ENCODE measurements around the gene ETFBKMT.

Gene ETFBKMT, protein sequence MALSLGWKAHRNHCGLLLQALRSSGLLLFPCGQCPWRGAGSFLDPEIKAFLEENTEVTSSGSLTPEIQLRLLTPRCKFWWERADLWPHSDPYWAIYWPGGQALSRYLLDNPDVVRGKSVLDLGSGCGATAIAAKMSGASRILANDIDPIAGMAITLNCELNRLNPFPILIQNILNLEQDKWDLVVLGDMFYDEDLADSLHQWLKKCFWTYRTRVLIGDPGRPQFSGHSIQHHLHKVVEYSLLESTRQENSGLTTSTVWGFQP

GRCh38 chr12:31659087-31659942, at the start of gene ETFBKMT:
Gene ETFBKMT (plus strand): TSS chr12:31659688. CDS start chr12:31661954, 2,266 bp downstream.
- no peaks in the 10 kb centered on the region for H3K9me3 ChIP-seq (ENCODE audit: control insufficient read depth in 2 of 2, low read length in 2 of 2)
- peak within 1 kb of the TSS; percentile 91 to 98 for H3K9ac ChIP-seq (ENCODE audit: low read length in 2 of 2)
- H3K36me3 ChIP-seq (ENCODE audit: control insufficient read depth in 2 of 2, insufficient read depth in 2 of 2, low read length in 2 of 2) = peaks cover 3% of the 10 kb centered on the region in 2 donors
- peak within 1 kb of the TSS; percentile 95 to 98 for H3K4me3 ChIP-seq (ENCODE audit: low read length in 2 of 2)
- H3K4me1 ChIP-seq (ENCODE audit: control insufficient read depth, insufficient read depth, low read length) = no peaks in the 10 kb centered on the region
- no peaks in the 10 kb centered on the region for H3K27me3 ChIP-seq (ENCODE audit: control insufficient read depth in 1 of 2, insufficient read depth in 2 of 2, low read length in 2 of 2)
- peak within 1 kb of the TSS; percentile 95 for H3K27ac ChIP-seq (ENCODE audit: low read length)

DNA sequence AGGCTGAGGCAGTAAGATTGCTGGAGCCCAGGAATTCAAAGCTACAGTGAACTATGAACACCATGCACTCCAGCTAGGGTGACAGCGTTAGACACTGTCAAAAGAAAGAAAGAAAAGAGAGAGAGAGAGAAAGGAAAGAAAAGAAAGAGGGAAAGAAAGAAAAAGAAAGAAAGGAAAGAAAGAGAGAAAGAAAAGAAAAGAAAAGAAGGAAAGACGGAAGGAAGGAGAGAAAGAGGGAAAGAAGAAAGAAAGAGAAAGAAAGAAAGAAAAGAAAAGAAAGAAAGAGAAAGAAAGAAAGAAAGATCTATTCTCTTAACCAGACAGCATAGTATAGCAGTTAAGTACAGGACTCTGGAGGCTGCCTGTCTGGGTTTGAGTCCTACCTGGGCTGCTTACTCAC, 46.7 kb upstream of the ETFBKMT start:
- Histone ChIP-seq H3K9me3 (ENCODE audit: control insufficient read depth in 2 of 2, low read length in 2 of 2) (peaks cover 0 to 2% of the 10 kb centered on the region in 2 donors), H3K4me3 (ENCODE audit: low read length in 2 of 2) (no peak overlapping the region), H3K4me1 (ENCODE audit: control insufficient read depth, insufficient read depth, low read length) (no peaks in the 10 kb centered on the region), H3K36me3 (ENCODE audit: control insufficient read depth in 2 of 2, insufficient read depth in 2 of 2, low read length in 2 of 2) (no peaks in the 10 kb centered on the region), H3K27ac (ENCODE audit: low read length) (no peak overlapping the region), H3K27me3 (ENCODE audit: control insufficient read depth in 1 of 2, insufficient read depth in 2 of 2, low read length in 2 of 2) (no peaks in the 10 kb centered on the region), H3K9ac (ENCODE audit: low read length in 2 of 2) (no peak overlapping the region)

- H3K27me3 ChIP-seq (ENCODE audit: control insufficient read depth in 1 of 2, insufficient read depth in 2 of 2, low read length in 2 of 2) = no peaks in the 10 kb centered on the region
- no peak overlapping the region for H3K27ac ChIP-seq (ENCODE audit: low read length)
- no peaks in the 10 kb centered on the region for H3K9me3 ChIP-seq (ENCODE audit: control insufficient read depth in 2 of 2, low read length in 2 of 2)
- H3K9ac ChIP-seq (ENCODE audit: low read length in 2 of 2) = no peak overlapping the region
- H3K4me3 ChIP-seq (ENCODE audit: low read length in 2 of 2) = no peak overlapping the region
- no peaks in the 10 kb centered on the region for H3K4me1 ChIP-seq (ENCODE audit: control insufficient read depth, insufficient read depth, low read length)
- no peaks in the 10 kb centered on the region for H3K36me3 ChIP-seq (ENCODE audit: control insufficient read depth in 2 of 2, insufficient read depth in 2 of 2, low read length in 2 of 2)
Measured at GRCh38 chr12:31618228-31619025, 41.1 kb upstream of the ETFBKMT start.

DNA sequence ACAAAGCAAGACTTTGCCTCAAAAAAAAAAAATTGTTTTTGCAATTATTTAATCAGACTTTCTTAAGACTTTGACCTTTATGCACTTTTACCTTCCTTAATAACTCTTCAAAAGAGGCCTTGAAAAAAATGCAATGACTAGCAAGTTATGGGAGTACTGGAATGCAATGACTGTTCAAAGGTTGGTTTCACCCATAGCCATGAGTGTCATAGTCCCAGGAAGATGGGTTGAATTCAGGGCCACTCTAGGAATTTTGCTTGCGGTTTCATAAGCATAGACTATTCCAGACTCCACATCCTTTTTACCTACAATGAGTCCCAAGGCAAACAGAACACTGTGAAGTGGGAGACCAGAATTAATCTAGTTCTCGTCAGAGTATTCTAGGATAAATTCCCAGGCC, 39.2 kb upstream of the ETFBKMT start:
- Histone ChIP-seq H3K4me3 (ENCODE audit: low read length in 2 of 2) (no peak overlapping the region), H3K27me3 (ENCODE audit: control insufficient read depth in 1 of 2, insufficient read depth in 2 of 2, low read length in 2 of 2) (no peaks in the 10 kb centered on the region), H3K9me3 (ENCODE audit: control insufficient read depth in 2 of 2, low read length in 2 of 2) (no peaks in the 10 kb centered on the region), H3K36me3 (ENCODE audit: control insufficient read depth in 2 of 2, insufficient read depth in 2 of 2, low read length in 2 of 2) (no peaks in the 10 kb centered on the region), H3K9ac (ENCODE audit: low read length in 2 of 2) (no peak overlapping the region), H3K27ac (ENCODE audit: low read length) (no peak overlapping the region), H3K4me1 (ENCODE audit: control insufficient read depth, insufficient read depth, low read length) (no peaks in the 10 kb centered on the region)

GRCh38 chr12:31622038-31622437, 37.5 kb upstream of the ETFBKMT start:
- no peaks in the 10 kb centered on the region for H3K4me1 ChIP-seq (ENCODE audit: control insufficient read depth, insufficient read depth, low read length)
- no peak overlapping the region for H3K4me3 ChIP-seq (ENCODE audit: low read length in 2 of 2)

GRCh38 chr12:31626270-31626995, 33.1 kb upstream of the ETFBKMT start:
- no peaks in the 10 kb centered on the region for H3K27me3 ChIP-seq (ENCODE audit: control insufficient read depth in 1 of 2, insufficient read depth in 2 of 2, low read length in 2 of 2)
- H3K4me3 ChIP-seq (ENCODE audit: low read length in 2 of 2) = no peak overlapping the region
- H3K36me3 ChIP-seq (ENCODE audit: control insufficient read depth in 2 of 2, insufficient read depth in 2 of 2, low read length in 2 of 2) = no peaks in the 10 kb centered on the region
- peaks cover 10% of the 10 kb centered on the region for H3K4me1 ChIP-seq (ENCODE audit: control insufficient read depth, insufficient read depth, low read length)
- no peak overlapping the region for H3K27ac ChIP-seq (ENCODE audit: low read length)
- H3K9ac ChIP-seq (ENCODE audit: low read length in 2 of 2) = no peak overlapping the region
- H3K9me3 ChIP-seq (ENCODE audit: control insufficient read depth in 2 of 2, low read length in 2 of 2) = no peaks in the 10 kb centered on the region

More at GRCh38 chr12:31622038-31622437, 37.5 kb upstream of the ETFBKMT start:
- Histone ChIP-seq H3K9ac (ENCODE audit: low read length in 2 of 2) (no peak overlapping the region), H3K36me3 (ENCODE audit: control insufficient read depth in 2 of 2, insufficient read depth in 2 of 2, low read length in 2 of 2) (no peaks in the 10 kb centered on the region), H3K9me3 (ENCODE audit: control insufficient read depth in 2 of 2, low read length in 2 of 2) (no peaks in the 10 kb centered on the region), H3K27me3 (ENCODE audit: control insufficient read depth in 1 of 2, insufficient read depth in 2 of 2, low read length in 2 of 2) (no peaks in the 10 kb centered on the region), H3K27ac (ENCODE audit: low read length) (no peak overlapping the region)

- Histone ChIP-seq H3K4me1 (ENCODE audit: control insufficient read depth, insufficient read depth, low read length) (peaks cover 10% of the 10 kb centered on the region), H3K27ac (ENCODE audit: low read length) (no peak overlapping the region), H3K27me3 (ENCODE audit: control insufficient read depth in 1 of 2, insufficient read depth in 2 of 2, low read length in 2 of 2) (no peaks in the 10 kb centered on the region), H3K9me3 (ENCODE audit: control insufficient read depth in 2 of 2, low read length in 2 of 2) (no peaks in the 10 kb centered on the region), H3K4me3 (ENCODE audit: low read length in 2 of 2) (no peak overlapping the region), H3K36me3 (ENCODE audit: control insufficient read depth in 2 of 2, insufficient read depth in 2 of 2, low read length in 2 of 2) (no peaks in the 10 kb centered on the region), H3K9ac (ENCODE audit: low read length in 2 of 2) (no peak overlapping the region)
Measured at GRCh38 chr12:31627456-31628054, 31.9 kb upstream of the ETFBKMT start.

DNA sequence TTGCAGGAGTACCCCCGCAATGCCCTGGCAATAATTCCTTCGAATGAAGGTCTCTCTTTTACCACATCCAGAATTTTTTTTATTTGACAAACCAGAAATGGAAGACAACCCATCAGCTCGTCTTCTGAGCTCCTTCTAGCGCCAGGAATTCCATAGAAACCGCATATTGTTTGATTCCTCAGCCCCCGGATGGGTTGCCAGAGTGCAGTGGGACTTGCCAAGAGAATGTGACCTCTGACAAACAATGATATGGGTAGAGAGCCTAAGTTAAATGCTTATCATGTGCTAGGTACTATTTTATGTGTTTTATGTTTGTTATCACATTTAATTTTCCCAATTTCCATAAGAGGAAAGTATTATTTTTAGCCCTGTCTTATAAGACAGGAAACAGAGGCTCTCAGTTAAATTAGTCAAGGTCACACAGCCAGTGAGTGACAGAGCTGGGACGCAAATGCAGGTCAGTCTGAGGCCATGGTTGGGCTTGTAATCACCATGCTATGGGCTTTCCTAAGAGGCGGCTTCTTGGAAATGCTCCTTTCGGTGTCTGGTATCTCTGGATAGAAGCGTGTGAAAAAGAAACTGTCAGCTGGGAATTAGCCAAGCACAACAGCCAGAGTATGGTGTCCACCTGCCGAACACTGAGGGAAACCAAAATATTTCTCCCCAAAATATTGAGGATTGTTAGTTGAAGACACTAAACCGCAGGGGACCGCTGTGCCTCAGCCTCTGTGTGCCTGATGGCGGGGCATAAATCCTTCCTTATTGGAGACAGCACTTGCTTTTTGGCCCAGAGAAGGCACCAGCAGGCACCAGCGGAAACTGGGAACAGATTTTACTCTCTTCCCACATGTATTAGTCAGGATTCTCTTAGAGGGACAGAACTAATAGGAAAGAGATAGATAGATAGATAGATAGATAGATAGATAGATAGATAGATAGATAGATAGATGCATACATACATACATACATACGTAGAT, 29.4 kb upstream of the ETFBKMT start:
- H3K9ac ChIP-seq (ENCODE audit: low read length in 2 of 2) = peak overlapping the region in 1 of 2 donors; percentile 13
- no peaks in the 10 kb centered on the region for H3K9me3 ChIP-seq (ENCODE audit: control insufficient read depth in 2 of 2, low read length in 2 of 2)
- peaks cover 10% of the 10 kb centered on the region for H3K4me1 ChIP-seq (ENCODE audit: control insufficient read depth, insufficient read depth, low read length)
- no peaks in the 10 kb centered on the region for H3K27me3 ChIP-seq (ENCODE audit: control insufficient read depth in 1 of 2, insufficient read depth in 2 of 2, low read length in 2 of 2)
- no peaks in the 10 kb centered on the region for H3K36me3 ChIP-seq (ENCODE audit: control insufficient read depth in 2 of 2, insufficient read depth in 2 of 2, low read length in 2 of 2)
- H3K27ac ChIP-seq (ENCODE audit: low read length) = no peak overlapping the region
- H3K4me3 ChIP-seq (ENCODE audit: low read length in 2 of 2) = peak overlapping the region; percentile 29 to 57

DNA sequence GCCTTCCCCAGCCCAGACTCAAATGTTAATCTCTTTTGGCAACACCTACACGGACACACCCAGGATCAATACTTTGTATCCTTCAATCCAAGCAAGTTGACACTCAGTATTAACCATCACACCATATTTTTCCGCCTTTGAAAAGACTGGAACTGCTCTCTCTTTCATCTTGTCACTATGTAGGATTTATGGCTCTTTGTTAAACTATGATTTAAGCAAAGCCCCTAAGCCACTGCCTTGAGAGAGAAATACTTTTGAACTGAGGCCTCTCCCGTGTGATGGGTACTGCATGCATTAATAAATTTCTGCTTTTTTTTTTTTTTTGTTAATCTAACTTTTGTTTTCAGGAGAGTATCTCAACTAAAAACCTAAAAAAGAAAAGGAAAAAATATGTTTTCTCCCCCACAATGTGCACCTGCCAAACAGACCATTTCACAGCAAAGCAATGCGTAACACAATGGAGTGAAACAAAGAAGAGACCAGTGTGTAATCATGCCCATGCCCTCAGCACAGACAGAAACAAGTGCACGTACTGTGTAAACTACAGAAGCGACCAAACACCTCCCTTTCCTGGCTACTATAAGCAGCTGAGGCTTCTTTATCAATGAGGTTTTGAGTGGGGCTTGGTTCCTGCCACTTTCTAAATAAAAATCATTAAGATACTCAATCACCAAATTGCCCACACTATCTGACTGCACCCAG, 28.3 kb upstream of the ETFBKMT start:
- no peak overlapping the region for H3K27ac ChIP-seq (ENCODE audit: low read length)

More for the DNA sequence above, 28.3 kb upstream of the ETFBKMT start:
- no peaks in the 10 kb centered on the region for H3K9me3 ChIP-seq (ENCODE audit: control insufficient read depth in 2 of 2, low read length in 2 of 2)
- no peak overlapping the region for H3K4me3 ChIP-seq (ENCODE audit: low read length in 2 of 2)
- H3K4me1 ChIP-seq (ENCODE audit: control insufficient read depth, insufficient read depth, low read length) = peaks cover 10% of the 10 kb centered on the region
- no peaks in the 10 kb centered on the region for H3K36me3 ChIP-seq (ENCODE audit: control insufficient read depth in 2 of 2, insufficient read depth in 2 of 2, low read length in 2 of 2)
- H3K9ac ChIP-seq (ENCODE audit: low read length in 2 of 2) = no peak overlapping the region
- no peaks in the 10 kb centered on the region for H3K27me3 ChIP-seq (ENCODE audit: control insufficient read depth in 1 of 2, insufficient read depth in 2 of 2, low read length in 2 of 2)

Data from stomach smooth muscle (tissue), 2 donors.